HepG2 (cell line): ENCODE data around the gene UBE2I. TPM values are rescaled to one million over a fixed set of nuclear protein-coding genes. Genes with fewer than 3 reads are reported as not detected.

Experiments
- AGO1 ChIP-seq: fragments of 200-400 bp; formaldehyde crosslinking; IDR thresholded peaks from 2 replicates; pipeline ENCODE4 v1.6.1; 2017; ENCODE audit warnings: mild to moderate bottlenecking, low read depth, low read length, moderate library complexity; ENCODE audit not compliant: poor library complexity, severe bottlenecking
- E2F1 ChIP-seq: sonication (generic); formaldehyde crosslinking; IDR thresholded peaks from 2 replicates; pipeline ENCODE4 v1.5.0; 2020; ENCODE audit warnings: missing genetic modification reagents
- ESRRA ChIP-seq: sonication (generic); formaldehyde crosslinking; IDR thresholded peaks from 2 replicates; pipeline ENCODE4 v1.5.1; 2020; ENCODE audit warnings: mild to moderate bottlenecking, low read depth, missing genetic modification reagents
- ETS1 ChIP-seq: sonication (generic); formaldehyde crosslinking; IDR thresholded peaks from 2 replicates; pipeline ENCODE4 v1.4.0; 2020; ENCODE audit warnings: missing genetic modification reagents
- ETV5 ChIP-seq: IDR thresholded peaks from 2 replicates; pipeline ENCODE4 v1.6.1; 2018; ENCODE audit warnings: missing biosample characterization, missing genetic modification reagents, inconsistent platforms, borderline replicate concordance
- HDAC1 ChIP-seq: sonication (generic); formaldehyde crosslinking; IDR thresholded peaks from 2 replicates; pipeline ENCODE4 v1.5.1; 2020; ENCODE audit warnings: mild to moderate bottlenecking, missing genetic modification reagents
- HMG20B ChIP-seq: conservative IDR thresholded peaks from 2 replicates; pipeline ENCODE4 v1.6.1; 2016; ENCODE audit warnings: missing genetic modification reagents, missing compliant biosample characterization
- HMGXB4 ChIP-seq, 2 experiments: sonication (generic) in 1 of 2; formaldehyde crosslinking in 1 of 2; IDR thresholded peaks; 2 replicates each; pipeline versions ENCODE4 v1.4.0 to v1.6.1; 2018 to 2020; ENCODE audit warnings: missing genetic modification reagents in 2 of 2, borderline replicate concordance in 1 of 2, low read depth in 1 of 2, mild to moderate bottlenecking in 1 of 2, missing biosample characterization in 1 of 2
- HNF1B ChIP-seq: sonication (generic); formaldehyde crosslinking; IDR thresholded peaks from 2 replicates; pipeline ENCODE4 v1.5.1; 2020; ENCODE audit warnings: mild to moderate bottlenecking, moderate library complexity, missing genetic modification reagents
- HOXA3 ChIP-seq: sonication (generic); formaldehyde crosslinking; IDR thresholded peaks from 2 replicates; pipeline ENCODE4 v1.5.0; 2020; ENCODE audit warnings: missing genetic modification reagents
- MED13 ChIP-seq: sonication (generic); formaldehyde crosslinking; IDR thresholded peaks from 2 replicates; pipeline ENCODE4 v1.5.0; 2020; ENCODE audit warnings: missing genetic modification reagents
- NONO ChIP-seq, 2 experiments: fragments of 450-650 bp in 1 of 2; sonication (generic) in 1 of 2; formaldehyde crosslinking in 1 of 2; IDR thresholded peaks in 1 of 2; conservative IDR thresholded peaks in 1 of 2; 2 replicates each; pipeline versions ENCODE4 v1.6.1 to v1.8.0; 2017 to 2022; ENCODE audit warnings: mild to moderate bottlenecking in 1 of 2, missing genetic modification reagents in 1 of 2, moderate library complexity in 1 of 2
- PAX8 ChIP-seq: sonication (generic); formaldehyde crosslinking; IDR thresholded peaks from 2 replicates; pipeline ENCODE4 v1.8.0; 2022; ENCODE audit warnings: mild to moderate bottlenecking, missing genetic modification reagents, borderline replicate concordance
- PHF20 ChIP-seq: sonication (generic); formaldehyde crosslinking; IDR thresholded peaks from 2 replicates; pipeline ENCODE4 v1.5.0; 2020; ENCODE audit warnings: mild to moderate bottlenecking, missing genetic modification reagents
- POLR2G ChIP-seq: fragments of 200-400 bp; formaldehyde crosslinking; IDR thresholded peaks from 2 replicates; pipeline ENCODE4 v1.6.1; 2018; ENCODE audit warnings: mild to moderate bottlenecking, low read depth, low read length, moderate library complexity
- SIN3A ChIP-seq: IDR thresholded peaks from 2 replicates; pipeline ENCODE4 v1.6.1; 2011; ENCODE audit warnings: low read depth, mild to moderate bottlenecking, control low read depth, low read length, borderline replicate concordance
- SIX1 ChIP-seq: sonication (generic); formaldehyde crosslinking; IDR thresholded peaks from 2 replicates; pipeline ENCODE4 v1.4.0; 2020; ENCODE audit warnings: missing genetic modification reagents, borderline replicate concordance
- TAF15 ChIP-seq: fragments of 200-400 bp; formaldehyde crosslinking; IDR thresholded peaks from one replicate; pipeline ENCODE4 v1.6.1; 2018; ENCODE audit warnings: mild to moderate bottlenecking, low read depth, low read length; ENCODE audit not compliant: poor library complexity, severe bottlenecking
- TMF1 ChIP-seq: sonication (generic); formaldehyde crosslinking; IDR thresholded peaks from 2 replicates; pipeline ENCODE4 v1.8.1; 2022; ENCODE audit warnings: low read depth, missing genetic modification reagents
- ZNF414 ChIP-seq: sonication (generic); formaldehyde crosslinking; IDR thresholded peaks from 2 replicates; pipeline ENCODE4 v1.5.0; 2020; ENCODE audit warnings: missing genetic modification reagents
- ZNF878 ChIP-seq: sonication (generic); formaldehyde crosslinking; IDR thresholded peaks from 2 replicates; pipeline ENCODE4 v1.8.1; 2023; ENCODE audit warnings: mild to moderate bottlenecking, missing genetic modification reagents, moderate library complexity
- polyA plus RNA-seq, 8 experiments: library from polyadenylated mRNA; depleted of rRNA in 3 of 8; stranded (reverse) in 7 of 8; unstranded in 1 of 8; fragments of >200 nt; fragmentation: Illumina TruSeq in 4 of 8; extraction: Trizol in 4 of 8; gene quantifications; 2 replicates each; pipeline versions ENCODE4 v1.2.1 to v1.2.3, GENCODE V29; 2011 to 2016; ENCODE audit warnings: low read depth in 4 of 8, missing spikeins in 1 of 8, mixed read lengths in 1 of 8; ENCODE audit not compliant: insufficient read depth in 1 of 8
- total RNA-seq, 5 experiments: library from RNA; depleted of rRNA; stranded (reverse); fragments of >200 nt; fragmentation: Illumina TruSeq; extraction: Trizol; gene quantifications; 2 replicates each; pipeline ENCODE4 v1.2.3, GENCODE V29; 2016; ENCODE audit warnings: low read depth in 1 of 5

Gene UBE2I
- total and polyA plus RNA-seq, 2 of the 13 experiments (the other 11 are each of a cell fraction or from before 2014, with no cell fraction given): 75.8 to 98.9 TPM

GRCh38 chr16:1351582-1352362 is 42.3 kb downstream of the UBE2I start, which contains the start of the genes GNPTG and TSR3 (continued):
- TF ChIP-seq ZNF878 (CRISPR knock-in tag): no peak
- TF ChIP-seq ETS1: no peak
- no peak for TF ChIP-seq HNF1B
- TF ChIP-seq NONO (IDR thresholded peaks at IDR 0.05): no peak
- peak; percentile 89 for TF ChIP-seq NONO (CRISPR knock-in tag; conservative IDR thresholded peaks at IDR 0.05)
- TF ChIP-seq AGO1: no peak
- TF ChIP-seq HMGXB4 (CRISPR knock-in tag; IDR thresholded peaks at IDR 0.05; ENCODE audit: borderline replicate concordance in 1 of 2, low read depth in 1 of 2): 0 out of 4 replicates have a peak, but pooled peaks of 1 of the 2 experiments have one; percentile 49
- no peak for TF ChIP-seq HMG20B
- no peak for TF ChIP-seq SIX1
- peak; percentile 97 for TF ChIP-seq HOXA3 (CRISPR knock-in tag)
- no peak for TF ChIP-seq TAF15
- TF ChIP-seq TMF1 (CRISPR knock-in tag): peak; percentile 45; the same call in 1 of the 2 replicates
- TF ChIP-seq HDAC1 (CRISPR knock-in tag): peak; percentile 99
- peak; percentile 76 for TF ChIP-seq ETV5 (CRISPR knock-in tag)
- TF ChIP-seq MED13: peak; percentile 50; the same call in 1 of the 2 replicates
- no peak for TF ChIP-seq E2F1 (CRISPR knock-in tag)
- peak; percentile 96 for TF ChIP-seq SIN3A
- peak; percentile 76 for TF ChIP-seq POLR2G
- TF ChIP-seq PHF20: peak; percentile 98
- no peak for TF ChIP-seq ZNF414 (CRISPR knock-in tag)
- TF ChIP-seq PAX8 (CRISPR knock-in tag): 0 out of 2 replicates have a peak, but pooled peaks have one; percentile 61
- 0 out of 2 replicates have a peak, but pooled peaks have one; percentile 68 for TF ChIP-seq ESRRA (CRISPR knock-in tag)
